Effector memory CD8-positive, alpha-beta T cell (primary cell): ENCODE data around the gene DNAJC15.
"Not testable (repeated sequence)": the region's sequence is repeated elsewhere in the genome, so short reads cannot be mapped to it uniquely, and the experiment has no call there.

Experiments
- ATAC-seq: fragments of 150-1000 bp; cut with Tn5 transposase; replicated peaks from 2 replicates; pipeline ENCODE4 v1.10.0; 2021; ENCODE audit warnings: mild to moderate bottlenecking, moderate library complexity
- DNase-seq, 3 experiments: peaks; one replicate each; pipeline ENCODE4 v3.0.0; 2021
- H3K27ac Mint-ChIP-seq, 2 donors: one replicate each; pipeline ENCODE4 v1.8.0; 2022; ENCODE audit warnings: mild to moderate bottlenecking in 2 of 2, mixed read lengths in 2 of 2, moderate library complexity in 2 of 2
- H3K27me3 Mint-ChIP-seq, 2 donors: one replicate each; pipeline ENCODE4 v1.8.0; 2022; ENCODE audit warnings: mixed read lengths in 2 of 2
- H3K36me3 Mint-ChIP-seq: one replicate; pipeline ENCODE4 v1.8.0; 2022; ENCODE audit warnings: mild to moderate bottlenecking, moderate library complexity, mixed read lengths; ENCODE audit not compliant: insufficient read depth
- H3K4me1 Mint-ChIP-seq, 2 donors: one replicate each; pipeline ENCODE4 v1.8.0; 2022; ENCODE audit warnings: low read depth in 2 of 2, mixed read lengths in 2 of 2
- H3K4me3 Mint-ChIP-seq, 2 donors: one replicate each; pipeline ENCODE4 v1.8.0; 2022; ENCODE audit warnings: mild to moderate bottlenecking in 2 of 2, mixed read lengths in 2 of 2, moderate library complexity in 2 of 2
- H3K9me3 Mint-ChIP-seq, 2 donors: one replicate each; pipeline ENCODE4 v1.8.0; 2022; ENCODE audit warnings: mixed read lengths in 2 of 2

The DNAJC15 gene

GRCh38 chr13:43016226-43016625 is 7.2 kb upstream of the DNAJC15 start:
- no peaks in the 10 kb centered on the region for H3K27me3 Mint-ChIP-seq
- no peaks in the 10 kb centered on the region for H3K36me3 Mint-ChIP-seq

GRCh38 chr13:43019811-43020210 is 3.6 kb upstream of the DNAJC15 start:
- Mint-ChIP-seq H3K9me3 (no peaks in the 10 kb centered on the region), H3K4me1 (peaks cover 10 to 11% of the 10 kb centered on the region in 2 donors), H3K36me3 (peaks cover 10% of the 10 kb centered on the region), H3K4me3 (no peak overlapping the region), H3K27ac (no peak overlapping the region), H3K27me3 (no peaks in the 10 kb centered on the region)
- no peak for ATAC-seq
- no peak for DNase-seq

More at GRCh38 chr13:43016226-43016625, 7.2 kb upstream of the DNAJC15 start:
- no peak for DNase-seq
- no peak overlapping the region for H3K27ac Mint-ChIP-seq
- no peaks in the 10 kb centered on the region for H3K9me3 Mint-ChIP-seq
- no peak for ATAC-seq
- H3K4me1 Mint-ChIP-seq = no peaks in the 10 kb centered on the region
- H3K4me3 Mint-ChIP-seq = no peak overlapping the region

GRCh38 chr13:43020794-43021193 is 2.6 kb upstream of the DNAJC15 start:
- Mint-ChIP-seq H3K27me3 (no peaks in the 10 kb centered on the region), H3K9me3 (no peaks in the 10 kb centered on the region)

GRCh38 chr13:43021926-43022670 is 1.3 kb upstream of the DNAJC15 start:
- H3K36me3 Mint-ChIP-seq = peaks cover 10% of the 10 kb centered on the region
- H3K4me3 Mint-ChIP-seq = peak overlapping the region in 1 of 2 donors; percentile 98

More at GRCh38 chr13:43020794-43021193, 2.6 kb upstream of the DNAJC15 start:
- Mint-ChIP-seq H3K4me3 (no peak overlapping the region), H3K36me3 (peaks cover 10% of the 10 kb centered on the region), H3K4me1 (peaks cover 13 to 18% of the 10 kb centered on the region in 2 donors), H3K27ac (no peak overlapping the region)
- ATAC-seq (no peak), DNase-seq (no peak)

GRCh38 chr13:43022934-43023288 is 475 bp upstream of the DNAJC15 start:
- H3K4me3 Mint-ChIP-seq = peak overlapping the region; percentile 91 to 98
- ATAC-seq = no peak
- peaks cover 10% of the 10 kb centered on the region for H3K36me3 Mint-ChIP-seq
- H3K4me1 Mint-ChIP-seq = peaks cover 13 to 18% of the 10 kb centered on the region in 2 donors
- peak overlapping the region; percentile 93 to 97 for H3K27ac Mint-ChIP-seq
- no peak for DNase-seq
- no peaks in the 10 kb centered on the region for H3K27me3 Mint-ChIP-seq
- H3K9me3 Mint-ChIP-seq = no peaks in the 10 kb centered on the region

More at GRCh38 chr13:43021926-43022670, 1.3 kb upstream of the DNAJC15 start:
- ATAC-seq = no peak
- Mint-ChIP-seq H3K27ac (no peak overlapping the region), H3K9me3 (no peaks in the 10 kb centered on the region), H3K27me3 (no peaks in the 10 kb centered on the region), H3K4me1 (peaks cover 13 to 18% of the 10 kb centered on the region in 2 donors)
- no peak for DNase-seq

GRCh38 chr13:43026262-43026661 is 2.9 kb downstream of the DNAJC15 start:
- peaks cover 10% of the 10 kb centered on the region for H3K36me3 Mint-ChIP-seq
- no peaks in the 10 kb centered on the region for H3K9me3 Mint-ChIP-seq
- DNase-seq (no peak), ATAC-seq (no peak)
- no peaks in the 10 kb centered on the region for H3K27me3 Mint-ChIP-seq
- H3K27ac Mint-ChIP-seq = no peak overlapping the region
- H3K4me3 Mint-ChIP-seq = no peak overlapping the region
- H3K4me1 Mint-ChIP-seq = peaks cover 17 to 32% of the 10 kb centered on the region in 2 donors

- DNase-seq (no peak), ATAC-seq (no peak)
- Mint-ChIP-seq H3K9me3 (no peaks in the 10 kb centered on the region), H3K27me3 (no peaks in the 10 kb centered on the region), H3K4me1 (peaks cover 12 to 29% of the 10 kb centered on the region in 2 donors), H3K4me3 (no peak overlapping the region), H3K36me3 (no peaks in the 10 kb centered on the region), H3K27ac (no peak overlapping the region)
These were observed 7.2 kb downstream of the DNAJC15 start for GRCh38 chr13:43030548-43030947.

- Mint-ChIP-seq H3K4me3 (no peak overlapping the region), H3K36me3 (no peaks in the 10 kb centered on the region), H3K27me3 (no peaks in the 10 kb centered on the region), H3K9me3 (no peaks in the 10 kb centered on the region), H3K27ac (no peak overlapping the region), H3K4me1 (peaks cover 12 to 29% of the 10 kb centered on the region in 2 donors)
- ATAC-seq = no peak
- no peak for DNase-seq
These were observed 8.5 kb downstream of the DNAJC15 start for GRCh38 chr13:43031881-43032280.

GRCh38 chr13:43033038-43033437 is 9.7 kb downstream of the DNAJC15 start:
- peaks cover 12 to 31% of the 10 kb centered on the region in 2 donors for H3K4me1 Mint-ChIP-seq
- no peak for ATAC-seq
- H3K9me3 Mint-ChIP-seq = no peaks in the 10 kb centered on the region
- no peaks in the 10 kb centered on the region for H3K27me3 Mint-ChIP-seq
- H3K4me3 Mint-ChIP-seq = no peak overlapping the region
- no peak for DNase-seq
- no peak overlapping the region for H3K27ac Mint-ChIP-seq
- no peaks in the 10 kb centered on the region for H3K36me3 Mint-ChIP-seq

GRCh38 chr13:43036351-43037250 is 13.2 kb downstream of the DNAJC15 start:
- Mint-ChIP-seq H3K4me1 (peaks cover 15 to 25% of the 10 kb centered on the region in 2 donors), H3K36me3 (no peaks in the 10 kb centered on the region), H3K27me3 (no peaks in the 10 kb centered on the region), H3K4me3 (no peak overlapping the region), H3K9me3 (no peaks in the 10 kb centered on the region), H3K27ac (no peak overlapping the region)
- DNase-seq (no peak), ATAC-seq (no peak)

- H3K27ac Mint-ChIP-seq = no peak overlapping the region
- H3K4me1 Mint-ChIP-seq = peaks cover 20 to 24% of the 10 kb centered on the region in 2 donors
- no peak for ATAC-seq
These were observed 16.6 kb downstream of the DNAJC15 start for GRCh38 chr13:43039966-43040365.

GRCh38 chr13:43040581-43041368 is 17.4 kb downstream of the DNAJC15 start:
- H3K4me3 Mint-ChIP-seq = not testable (repeated sequence)

More at GRCh38 chr13:43039966-43040365, 16.6 kb downstream of the DNAJC15 start:
- Mint-ChIP-seq H3K4me3 (no peak overlapping the region), H3K9me3 (no peaks in the 10 kb centered on the region), H3K36me3 (no peaks in the 10 kb centered on the region), H3K27me3 (no peaks in the 10 kb centered on the region)
- DNase-seq = no peak

GRCh38 chr13:43041369-43041921 is 18.1 kb downstream of the DNAJC15 start:
- Mint-ChIP-seq H3K4me1 (peaks cover 20 to 25% of the 10 kb centered on the region in 2 donors), H3K27ac (peak overlapping the region in 1 of 2 donors; percentile 5), H3K27me3 (no peaks in the 10 kb centered on the region), H3K9me3 (no peaks in the 10 kb centered on the region), H3K4me3 (no peak overlapping the region), H3K36me3 (no peaks in the 10 kb centered on the region)
- DNase-seq = no peak
- no peak for ATAC-seq

More at GRCh38 chr13:43040581-43041368, 17.4 kb downstream of the DNAJC15 start:
- not testable (repeated sequence) for DNase-seq, ATAC-seq, H3K27me3 Mint-ChIP-seq, H3K27ac Mint-ChIP-seq, H3K9me3 Mint-ChIP-seq, H3K36me3 Mint-ChIP-seq
- peaks cover 20 to 25% of the 10 kb centered on the region in 2 donors for H3K4me1 Mint-ChIP-seq
